NCI-H345 treated with DMSO at 0.1 percent for 48 hours (cell line): ENCODE measurements around the gene GPR55.

Source experiments
- DNase-seq: peaks from one replicate; lab custom pipeline; 2025; ENCODE audit not compliant: unreplicated experiment; lab: John Stamatoyannopoulos, UW

Gene GPR55

DNA sequence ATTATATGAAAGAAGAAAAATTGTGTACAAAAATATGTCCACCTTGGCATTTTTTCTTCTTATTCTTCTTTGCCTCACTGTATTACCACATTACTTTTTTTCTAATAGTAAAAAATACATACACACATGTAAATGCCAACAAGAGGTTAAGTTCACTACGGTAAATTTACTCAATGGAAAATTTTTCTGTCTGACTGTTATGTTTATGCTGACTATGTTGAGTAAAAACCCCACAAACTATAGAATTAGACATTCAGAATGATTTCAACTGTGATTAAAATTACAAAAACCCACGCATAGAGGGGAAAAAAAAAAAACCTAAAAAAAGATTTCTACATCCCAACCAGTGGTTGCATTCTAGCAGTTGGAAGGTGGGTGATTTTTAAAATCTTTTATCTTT lies 5.4 kb downstream of the GPR55 start:
- DNase-seq: no peak

DNA sequence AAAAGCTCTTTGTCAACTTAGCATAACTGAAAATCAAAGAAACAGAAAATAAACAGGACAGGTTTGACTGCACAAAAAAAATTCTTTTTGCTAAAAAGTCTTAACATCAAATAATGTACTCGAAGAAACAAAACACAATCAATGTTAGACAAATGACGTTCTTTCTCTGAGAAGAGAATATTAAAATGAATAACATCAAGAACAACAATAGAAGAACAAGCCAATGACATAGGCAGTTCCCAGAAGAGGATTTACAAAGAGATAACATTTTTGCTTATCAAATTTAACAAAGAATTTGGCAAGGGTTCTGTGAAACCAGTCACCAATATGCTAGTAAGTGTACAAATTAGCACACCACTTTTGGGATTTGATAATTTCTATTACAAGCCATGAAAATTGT lies 5.8 kb downstream of the GPR55 start:
- DNase-seq: no peak

DNA sequence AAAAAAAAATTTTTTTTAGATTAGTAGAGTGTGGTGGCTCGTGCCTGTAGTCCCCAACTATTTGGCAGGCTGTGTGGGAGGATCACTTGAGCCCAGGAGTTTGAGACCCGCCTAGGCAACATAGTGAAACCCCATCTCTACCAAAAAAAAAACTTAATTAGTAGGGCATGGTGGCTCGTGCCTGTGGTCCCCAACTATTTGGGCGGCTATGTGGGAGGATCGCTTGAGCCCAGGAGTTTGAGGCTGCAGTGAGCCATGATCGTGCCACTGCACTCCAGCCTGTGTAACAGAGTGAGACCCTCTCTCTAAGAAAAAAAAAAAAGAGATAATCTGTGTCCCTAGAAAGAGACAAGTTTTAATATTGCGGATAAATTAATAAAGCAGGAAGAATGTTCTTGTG lies 8.8 kb downstream of the GPR55 start:
- DNase-seq: no peak

DNA sequence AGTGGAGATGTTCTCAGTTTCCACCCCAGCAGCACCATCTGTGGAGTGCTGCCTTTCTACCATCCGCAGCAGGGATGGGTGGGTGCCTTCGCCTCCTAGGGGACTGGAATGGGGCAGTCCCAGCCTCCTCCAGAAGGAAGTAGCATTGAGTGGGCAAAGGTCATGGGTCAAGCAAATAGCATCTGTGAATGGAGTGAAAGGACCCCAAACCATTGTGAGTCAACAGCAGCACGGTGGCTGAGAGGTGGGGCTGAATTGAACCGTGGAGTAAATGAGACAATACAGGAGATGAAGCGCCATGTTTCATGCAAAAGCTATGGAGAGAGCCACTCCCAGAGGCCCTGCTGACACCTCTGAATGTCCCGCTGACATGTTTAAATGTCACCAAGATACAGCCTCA lies 9.7 kb downstream of the GPR55 start:
- DNase-seq: no peak

DNA sequence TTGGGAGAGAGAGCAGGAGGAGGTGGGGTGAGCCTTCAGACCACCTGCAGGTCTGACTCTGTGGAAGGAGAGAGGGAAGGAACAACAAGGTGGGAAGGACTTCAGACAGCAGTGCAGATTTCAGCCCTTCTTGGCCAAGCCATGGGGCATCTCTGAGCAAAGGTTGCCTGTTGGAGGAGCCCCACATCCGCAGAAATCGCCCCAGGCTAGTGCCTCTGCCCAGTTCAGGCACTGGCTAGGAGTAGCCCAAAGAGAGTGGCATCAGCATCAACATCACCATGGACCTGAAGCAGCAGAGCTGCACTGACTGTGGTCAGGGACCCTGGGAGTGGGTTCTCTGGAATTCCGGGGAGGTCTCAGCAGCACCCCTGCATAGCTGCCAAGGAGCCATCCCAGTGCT lies 10.2 kb downstream of the GPR55 start:
- DNase-seq: no peak

DNA sequence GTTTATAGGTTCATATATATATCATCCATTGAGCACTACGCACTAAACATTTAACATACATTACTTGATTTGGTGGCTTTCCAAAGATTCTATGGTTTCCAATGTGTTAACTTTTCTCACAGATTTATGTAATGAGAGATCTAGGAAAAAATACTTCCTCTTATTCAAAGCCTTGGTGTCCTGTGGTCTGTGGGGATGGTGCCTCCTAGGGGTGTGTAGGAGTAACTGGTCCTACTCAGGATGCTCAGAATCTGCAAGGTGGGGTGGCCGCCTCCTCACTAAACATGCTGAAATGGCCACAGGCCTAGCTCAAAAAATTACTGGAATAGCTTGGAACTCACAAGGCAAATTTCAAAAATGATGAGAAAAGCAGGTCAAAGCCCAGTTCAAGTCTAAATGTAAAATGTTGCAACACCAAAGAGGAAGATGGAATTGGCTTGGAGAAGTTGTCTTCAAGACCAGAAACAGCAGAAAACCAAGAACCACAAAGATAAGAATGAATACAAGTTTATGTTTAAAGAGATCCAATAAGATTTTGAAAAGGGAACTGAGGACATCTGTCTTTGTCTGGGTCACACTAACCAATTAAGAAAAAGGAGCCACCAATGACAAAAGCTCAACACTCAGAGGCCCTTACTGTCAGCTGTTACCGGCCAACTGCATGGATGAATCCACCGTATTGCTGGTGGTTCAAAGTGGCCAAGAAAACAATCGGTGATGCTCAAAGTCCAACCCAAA lies 11.5 kb downstream of the GPR55 start:
- DNase-seq: no peak

DNA sequence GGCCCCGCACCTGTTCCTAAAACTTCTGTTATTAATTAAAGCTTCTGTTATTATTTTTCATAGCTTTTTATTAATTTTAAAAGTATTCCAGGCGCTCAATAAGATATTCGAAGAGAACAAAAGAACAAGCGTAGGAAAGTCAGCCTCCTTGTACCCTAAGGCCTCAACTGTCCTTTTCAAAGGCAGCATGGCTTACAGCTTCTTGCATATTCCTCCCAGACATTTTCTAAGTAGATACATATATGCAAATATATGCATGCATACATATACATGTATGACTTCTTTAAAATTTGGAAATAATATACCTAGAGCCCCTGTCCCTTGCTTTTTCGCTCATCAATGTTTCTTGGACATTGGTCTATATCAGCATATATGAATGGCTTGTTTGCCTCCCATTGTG lies 12.3 kb downstream of the GPR55 start:
- DNase-seq: no peak

DNA sequence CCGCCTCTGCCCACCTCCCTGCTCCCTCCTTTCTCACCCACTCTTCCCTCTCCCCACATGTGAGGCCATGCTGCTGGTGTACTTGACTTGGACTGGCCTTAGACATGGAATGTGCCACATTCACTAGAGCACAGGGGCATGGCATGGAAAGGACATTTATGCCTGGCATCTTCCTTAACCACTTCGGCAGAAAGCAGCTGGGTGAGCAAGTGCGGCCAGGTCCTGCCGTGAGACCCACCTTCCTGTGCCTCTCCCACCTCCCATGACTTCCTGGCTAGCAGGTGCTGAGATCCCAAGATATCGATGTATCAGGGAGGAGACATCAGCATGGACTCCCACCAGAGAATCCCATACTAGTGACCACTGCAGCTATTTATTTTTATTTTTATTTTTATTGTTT lies 13.0 kb downstream of the GPR55 start:
- DNase-seq: no peak

DNA sequence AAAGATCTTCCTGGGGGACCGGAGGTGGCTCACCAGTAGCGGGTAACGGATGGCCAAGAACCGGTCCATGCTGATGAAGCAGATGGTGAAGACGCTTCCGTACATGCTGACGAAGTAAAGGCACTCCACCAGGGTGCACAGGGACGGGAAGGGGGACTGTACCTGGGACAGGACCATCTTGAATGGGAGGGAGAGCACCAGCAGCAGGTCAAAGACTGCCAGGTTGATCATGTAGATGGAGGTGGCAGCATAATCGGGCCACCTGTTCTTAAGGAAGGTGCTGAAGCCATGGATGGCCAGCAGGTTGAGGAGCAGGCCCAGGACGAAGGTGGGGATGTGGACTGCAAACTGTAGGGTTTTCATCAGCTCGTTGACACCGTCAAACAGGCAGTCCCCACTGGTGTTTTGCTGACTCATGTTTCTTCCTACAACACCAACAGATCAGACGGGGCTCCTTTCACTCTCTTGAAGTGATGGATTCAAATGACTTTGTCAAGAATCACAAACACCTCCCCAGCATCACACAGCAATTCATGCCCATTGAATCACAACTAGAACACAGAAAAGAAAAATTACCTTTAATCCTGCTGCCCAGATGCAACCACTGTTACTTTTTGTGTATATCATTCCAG lies 14.4 kb downstream of the GPR55 start:
- no peak for DNase-seq

DNA sequence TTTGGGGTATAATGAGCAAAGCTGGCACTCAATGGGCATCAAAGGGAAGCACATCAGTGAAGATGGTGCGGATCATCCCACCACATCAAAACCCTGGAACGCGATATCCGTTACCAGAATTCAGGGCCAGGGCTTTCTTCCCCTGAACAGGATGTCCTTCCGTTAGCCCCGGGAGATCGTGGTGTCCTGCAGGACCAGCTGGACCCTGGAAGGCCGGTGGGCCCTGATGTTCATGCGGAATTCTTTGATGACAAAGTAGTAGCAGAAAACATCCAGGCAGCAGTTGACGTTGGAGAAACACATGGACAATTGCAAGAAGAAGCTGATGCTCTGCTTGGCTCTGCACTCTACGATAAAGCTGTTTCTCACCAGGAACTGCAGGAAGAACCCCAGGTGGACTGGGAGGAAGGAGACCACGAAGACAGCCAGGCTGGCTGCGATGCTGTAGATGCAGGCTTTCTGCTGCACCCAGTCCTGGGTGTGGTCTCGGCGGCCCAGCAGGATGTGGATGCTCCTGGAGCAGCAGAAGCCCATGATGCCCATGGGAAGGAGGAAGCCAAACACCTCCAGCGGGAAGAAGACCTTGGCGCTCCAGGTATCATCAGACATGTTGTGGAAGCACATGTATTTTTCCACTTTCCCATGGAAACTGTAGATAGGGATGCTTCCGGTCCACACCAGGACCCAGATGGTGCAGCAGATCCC lies 15.0 kb downstream of the GPR55 start:
- DNase-seq: no peak

DNA sequence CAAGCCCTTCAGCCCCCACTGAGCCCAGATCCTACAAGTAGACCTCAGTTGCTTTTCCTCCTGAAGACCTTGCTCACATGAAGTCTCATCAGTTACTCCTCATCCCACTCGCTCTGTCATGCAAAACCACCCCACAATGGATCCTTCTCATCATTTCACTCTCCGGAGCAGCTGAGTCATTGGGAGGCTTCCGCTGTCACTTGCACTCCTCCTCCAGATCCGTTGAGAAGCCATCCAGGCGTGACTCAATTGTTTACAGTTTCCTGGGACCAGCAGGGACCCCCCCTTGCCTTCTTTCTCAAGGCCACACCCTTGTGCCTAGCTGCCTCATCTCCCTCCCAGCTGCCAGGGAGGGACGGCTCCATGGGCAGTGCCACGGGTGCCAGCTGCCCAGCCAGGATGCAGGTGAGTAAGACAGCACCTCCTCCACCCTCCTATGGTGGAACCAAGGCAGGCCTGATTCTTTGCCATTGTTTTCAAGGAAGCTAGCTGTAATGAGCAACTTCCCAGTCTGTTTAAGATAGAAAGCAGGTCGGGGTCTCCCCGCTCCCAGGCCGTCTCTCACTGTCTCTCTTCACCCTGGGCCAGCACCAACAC lies 16.3 kb downstream of the GPR55 start:
- peak; percentile 49 for DNase-seq

DNA sequence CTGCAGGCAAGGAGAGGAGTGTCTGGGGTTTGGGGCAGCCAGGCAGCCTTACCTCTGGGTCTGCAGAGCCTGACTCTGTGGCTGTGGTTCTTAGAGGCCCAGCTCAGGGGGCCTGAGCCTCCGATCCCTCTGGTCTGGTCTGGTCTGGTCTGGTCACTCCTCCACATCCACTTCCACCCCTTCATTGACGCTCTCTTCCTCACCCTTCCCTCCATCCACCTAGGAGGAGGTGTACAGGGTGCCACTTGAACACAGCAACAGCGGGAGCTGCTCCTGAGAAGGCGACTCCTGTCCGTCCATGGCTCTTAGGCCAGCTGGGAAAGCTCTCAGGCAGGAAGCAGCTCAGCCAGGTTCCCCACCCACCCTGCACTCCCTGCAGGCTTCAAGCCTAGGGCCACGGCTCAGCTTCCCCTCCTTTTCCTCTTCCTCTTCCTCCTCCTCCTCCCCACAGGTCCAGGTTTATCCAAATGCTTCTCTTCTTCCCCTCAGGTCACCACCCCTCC lies 16.9 kb downstream of the GPR55 start:
- no peak for DNase-seq

DNA sequence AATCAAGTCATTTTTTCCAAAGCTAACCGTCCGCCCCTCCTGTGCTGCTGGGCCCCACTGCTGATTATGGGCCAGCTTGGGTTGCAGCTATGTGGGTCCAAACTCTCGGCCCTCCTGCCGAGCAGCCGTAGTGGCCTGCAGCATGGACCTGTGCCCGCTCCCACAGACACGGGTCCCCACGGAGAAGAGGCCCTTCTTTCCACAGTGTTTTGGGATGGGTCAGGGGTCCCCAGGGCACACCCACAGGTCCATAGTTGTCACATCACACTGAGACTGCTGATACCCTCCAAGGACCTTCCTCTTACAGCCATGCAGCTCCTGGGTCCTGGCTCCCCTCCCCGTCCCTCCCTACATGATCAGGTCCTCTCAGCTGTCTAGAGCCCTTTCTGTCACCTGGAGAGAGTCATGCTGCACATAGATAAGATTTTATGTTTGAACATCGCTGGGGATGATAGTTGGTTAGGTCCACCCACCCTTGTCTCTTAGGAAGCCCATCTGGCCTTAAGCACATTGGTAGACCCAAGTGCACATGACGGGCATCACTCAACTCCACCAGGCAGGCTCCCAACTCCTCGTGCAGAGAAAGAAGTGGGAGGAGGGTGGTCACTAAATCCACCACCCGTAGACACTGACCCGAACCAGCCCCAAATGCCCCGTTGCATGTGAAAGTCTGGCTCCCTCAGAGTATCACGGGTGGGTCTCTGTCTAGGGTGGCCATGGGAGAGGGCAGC lies 17.5 kb downstream of the GPR55 start:
- DNase-seq: no peak

DNA sequence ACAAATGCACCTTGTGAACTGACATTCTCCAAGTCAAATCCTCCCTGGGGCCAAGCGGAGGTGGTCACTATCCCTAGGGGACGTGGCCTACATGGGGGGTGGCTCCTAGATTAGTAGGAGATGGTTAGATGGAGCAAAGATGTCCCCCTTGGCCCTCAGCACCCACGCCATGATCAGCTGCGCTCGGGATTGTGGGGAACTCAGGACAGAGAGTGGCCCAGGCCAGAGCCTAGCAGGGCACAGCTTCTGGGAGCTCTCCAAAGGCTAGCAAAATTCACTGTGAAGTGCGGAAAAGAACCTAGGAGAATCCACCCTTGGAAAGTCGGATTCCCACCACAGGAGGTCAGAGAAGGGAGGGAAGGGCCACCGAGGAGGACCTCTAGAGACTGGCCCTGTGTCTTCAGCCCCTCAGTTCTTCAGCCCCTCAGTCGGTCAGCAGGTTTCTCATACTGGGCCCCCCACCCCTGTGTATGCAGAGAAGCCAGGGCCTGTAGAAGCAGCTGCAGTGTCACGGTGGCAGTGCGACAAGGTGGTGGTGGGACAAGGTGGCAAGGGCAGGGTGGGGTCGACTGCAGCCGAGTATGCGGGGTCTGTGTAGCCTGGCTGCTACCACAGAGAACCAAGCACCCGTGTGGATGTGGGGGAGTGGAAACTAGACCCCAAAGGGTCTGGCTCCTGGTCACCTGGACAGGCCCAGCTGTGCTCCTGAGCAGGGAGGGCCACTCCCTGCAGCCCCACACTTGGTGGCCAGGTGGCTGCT lies 18.4 kb downstream of the GPR55 start:
- DNase-seq: no peak

DNA sequence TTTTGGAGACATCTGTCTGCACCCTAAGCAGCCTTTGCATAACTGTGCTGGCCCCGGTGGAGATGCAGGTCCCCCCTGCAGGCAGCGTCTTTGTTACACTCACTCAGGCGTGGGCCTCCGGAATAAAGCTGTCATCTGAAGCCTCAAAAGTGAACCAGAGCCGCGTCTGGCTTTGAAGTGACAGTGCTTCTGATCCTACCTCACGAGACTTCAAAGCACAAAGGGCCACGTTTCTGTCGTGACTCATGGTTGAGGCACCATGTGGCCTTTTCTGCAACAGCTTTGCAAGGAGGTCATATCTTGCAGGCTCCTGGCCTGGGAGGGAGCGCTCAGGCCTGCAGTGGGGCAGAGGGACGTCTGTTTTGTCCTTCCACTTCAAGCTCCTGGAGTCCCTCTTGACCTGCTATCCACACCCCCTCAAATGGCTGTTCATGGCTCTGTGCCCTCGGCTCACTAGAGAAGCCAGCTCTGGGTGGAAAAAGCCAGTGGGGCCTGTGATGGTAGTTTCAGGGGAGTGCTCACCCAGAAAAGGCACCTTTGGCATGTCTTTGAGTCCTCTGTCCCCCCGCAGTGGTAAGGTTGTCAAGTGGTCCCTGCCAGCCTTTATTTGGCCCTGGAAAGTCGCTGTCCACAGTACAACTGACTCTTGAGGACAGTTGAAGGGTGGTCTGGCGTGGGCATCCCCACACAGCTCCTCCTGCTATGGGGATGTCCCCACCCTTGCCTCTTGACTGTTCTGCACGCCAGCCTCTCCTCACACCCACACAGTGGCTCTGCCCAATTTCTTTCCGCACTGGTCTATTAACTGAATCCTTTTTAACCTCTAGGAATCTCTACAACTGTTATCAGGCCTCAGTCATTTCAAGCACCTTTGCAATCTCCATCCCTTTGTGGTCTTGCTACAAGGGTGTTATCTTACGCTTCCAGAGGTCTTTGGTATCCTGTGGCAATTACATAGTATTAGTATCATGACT lies 19.3 kb downstream of the GPR55 start:
- peak; percentile 72 for DNase-seq

DNA sequence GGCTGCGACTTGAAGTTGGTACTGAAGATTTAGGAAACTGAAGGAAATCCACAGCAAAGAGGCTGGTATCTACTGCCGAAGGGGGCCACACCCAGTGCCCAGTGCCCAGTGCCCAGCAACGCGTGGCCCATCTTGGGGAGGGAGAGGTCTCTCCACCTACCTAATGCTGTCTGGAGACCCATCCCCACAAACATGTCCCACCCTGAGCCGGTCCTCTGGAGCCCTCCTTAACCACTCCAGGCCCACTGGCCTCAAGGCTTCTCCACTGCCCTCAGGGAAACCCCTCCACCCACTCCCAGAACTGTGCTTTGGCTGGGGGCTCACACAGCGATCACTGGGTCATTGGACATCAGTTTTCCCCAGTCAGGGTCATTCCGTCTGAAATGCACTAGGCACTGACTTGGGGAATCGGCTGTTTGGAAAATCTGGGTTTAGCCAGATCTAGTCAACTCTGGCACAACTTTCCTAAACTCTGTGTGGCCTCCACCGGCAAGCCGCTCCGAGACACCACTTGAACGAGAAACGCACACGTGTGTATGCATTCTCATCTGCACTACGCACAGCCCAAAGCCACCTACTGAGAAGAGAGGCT lies 20.1 kb downstream of the GPR55 start:
- no peak for DNase-seq

DNA sequence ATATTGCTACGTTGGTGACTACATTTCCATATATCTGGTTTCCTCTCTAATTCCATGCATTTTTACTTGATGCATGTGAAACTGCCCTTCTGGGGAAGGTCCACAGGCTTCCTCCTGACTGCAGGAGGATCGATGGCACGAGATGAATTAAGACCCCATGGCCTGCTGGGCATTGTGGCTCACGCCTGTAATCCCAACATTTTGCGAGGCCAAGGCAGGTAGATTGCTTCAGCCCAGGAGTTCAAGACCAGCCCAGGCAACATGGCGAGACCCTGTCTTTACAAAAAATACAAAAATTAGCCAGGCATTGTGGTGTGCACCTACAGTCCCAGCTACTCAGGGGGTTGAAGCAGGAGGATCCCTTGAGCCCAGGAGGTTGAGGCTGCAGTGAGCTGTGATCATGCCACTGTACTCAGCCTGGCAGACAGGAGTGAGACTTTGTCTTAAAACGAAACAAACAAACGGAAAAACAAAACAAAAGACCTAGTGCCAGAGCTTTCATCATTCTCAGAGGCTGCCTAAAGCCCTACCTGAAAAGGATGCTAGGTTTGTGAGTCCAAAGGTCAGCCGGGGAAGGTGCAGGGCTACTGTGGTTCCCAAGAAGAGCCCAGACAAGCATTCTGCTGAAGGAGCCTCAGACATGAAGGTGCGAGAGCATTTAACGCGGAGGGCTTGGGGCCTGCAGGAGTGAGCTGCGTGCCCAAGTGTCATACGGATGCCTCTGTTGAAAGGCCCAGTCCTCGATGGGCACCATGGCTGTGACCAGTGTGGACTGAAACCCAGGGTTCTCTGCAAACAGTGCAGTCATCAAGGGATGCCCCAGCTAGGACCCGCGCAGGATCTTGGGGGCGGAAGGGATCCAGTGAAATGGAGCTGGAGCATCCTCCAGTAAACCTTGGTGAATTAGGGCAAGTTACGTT lies 21.6 kb downstream of the GPR55 start:
- no peak for DNase-seq
